ENCODE data around the gene FBXL13. TPM values are rescaled to one million over a fixed set of nuclear protein-coding genes. Genes with fewer than 3 reads are reported as not detected.
"Not testable (repeated sequence)": the region's sequence is repeated elsewhere in the genome, so short reads cannot be mapped to it uniquely, and the experiment has no call there.

Gene FBXL13
- total RNA-seq, 1 experiment from 2014 or later, result 0.34 TPM

DNA sequence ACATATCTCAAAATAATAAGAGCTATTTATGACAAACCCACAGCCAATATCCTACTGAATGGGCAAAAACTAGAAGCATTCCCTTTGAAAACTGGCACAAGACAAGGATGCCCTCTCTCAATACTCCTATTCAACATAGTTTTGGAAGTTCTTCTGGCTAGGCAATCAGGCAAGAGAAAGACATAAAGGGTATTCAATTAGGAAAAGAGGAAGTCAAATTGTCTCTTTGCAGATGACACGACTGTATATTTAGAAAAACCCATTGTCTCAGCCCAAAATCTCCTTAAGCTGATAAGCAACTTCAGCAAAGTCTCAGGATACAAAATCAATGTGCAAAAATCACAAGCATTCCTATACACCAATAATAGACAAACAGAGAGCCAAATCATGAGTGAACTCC is 32.8 kb downstream of the FBXL13 start:
- DNase-seq (ENCODE audit: low read depth); in situ Hi-C loops (cut with HindIII; ENCODE audit: low pct_unique_long_range_greater_than_20kb, low sequenced_read_pairs): not testable (repeated sequence)

DNA sequence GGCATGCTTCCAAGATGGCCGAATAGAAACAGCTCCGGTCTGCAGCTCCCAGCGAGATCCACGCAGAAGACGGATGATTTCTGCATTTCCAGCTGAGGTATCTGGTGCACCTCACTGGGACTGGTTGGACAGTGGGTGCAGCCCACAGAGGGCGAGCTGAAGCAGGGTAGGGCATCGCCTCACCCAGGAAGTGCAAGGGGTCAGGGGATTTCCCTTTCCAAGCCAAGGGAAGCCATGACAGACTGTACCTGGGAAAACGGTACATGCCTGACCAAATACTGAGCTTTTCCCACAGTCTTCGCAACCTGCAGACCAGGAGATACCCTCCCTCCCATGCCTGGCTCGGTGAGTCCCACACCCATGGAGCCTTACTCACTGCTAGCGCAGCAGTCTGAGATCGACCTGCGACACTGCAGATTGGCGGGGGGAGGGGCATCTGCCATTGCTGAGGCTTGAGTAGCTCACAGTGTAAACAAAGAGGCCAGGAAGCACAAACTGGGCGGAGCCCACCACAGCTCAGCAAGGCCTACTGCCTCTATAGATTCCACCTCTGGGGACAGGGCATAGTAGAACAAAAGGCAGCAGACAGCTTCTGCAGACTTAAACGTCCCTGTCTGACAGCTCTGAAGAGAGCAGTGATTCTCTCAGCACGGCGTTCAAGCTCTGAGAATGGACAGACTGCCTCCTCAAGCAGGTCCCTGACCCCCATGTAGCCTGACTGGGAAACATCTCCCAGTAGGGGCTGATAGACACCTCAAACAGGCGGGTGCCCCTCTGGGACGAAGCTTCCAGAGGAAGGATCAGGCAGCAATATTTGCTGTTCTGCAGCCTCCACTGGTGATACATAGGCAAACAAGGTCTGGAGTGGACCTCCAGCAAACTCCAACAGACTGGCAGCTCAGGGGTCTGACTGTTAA is 36.5 kb downstream of the FBXL13 start:
- DNase-seq (ENCODE audit: low read depth); in situ Hi-C loops (cut with HindIII; ENCODE audit: low pct_unique_long_range_greater_than_20kb, low sequenced_read_pairs): not testable (repeated sequence)

DNA sequence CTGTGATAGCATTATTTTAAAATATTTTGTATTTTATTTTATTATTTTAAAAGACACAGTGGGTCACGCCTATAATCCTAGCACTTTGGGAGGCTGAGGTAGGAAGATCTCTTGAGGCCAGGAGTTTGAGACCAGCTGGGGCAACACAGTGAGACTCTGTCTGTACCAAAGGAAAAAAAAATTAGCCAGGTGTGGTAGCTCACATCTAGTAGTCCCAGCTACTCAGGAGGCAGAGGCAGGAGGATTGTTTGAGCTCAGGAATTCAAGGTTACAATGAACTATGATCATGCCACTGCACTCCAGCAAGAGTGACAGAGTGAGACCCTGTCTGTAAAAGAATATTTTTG is 37.1 kb downstream of the FBXL13 start:
- in situ Hi-C loops (cut with HindIII; ENCODE audit: low pct_unique_long_range_greater_than_20kb, low sequenced_read_pairs), result no loop called here

DNA sequence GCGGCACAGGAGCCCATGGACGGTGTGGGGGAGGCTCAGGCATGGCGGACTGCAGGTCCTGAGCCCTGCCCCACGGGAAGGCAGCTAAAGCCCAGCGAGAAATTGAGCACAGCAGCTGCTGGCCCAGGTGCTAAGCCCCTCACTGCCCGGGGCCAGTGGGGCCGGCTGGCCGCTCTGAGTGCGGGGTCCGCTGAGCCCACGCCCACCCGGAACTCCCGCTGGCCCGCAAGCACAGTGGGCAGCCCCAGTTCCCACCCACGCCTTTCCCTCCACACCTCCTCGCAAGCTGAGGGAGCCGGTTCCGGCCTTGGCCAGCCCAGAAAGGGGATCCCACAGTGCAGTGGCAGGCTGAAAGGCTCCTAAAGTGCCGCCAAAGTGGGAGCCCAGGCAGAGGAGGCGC is 40.3 kb downstream of the FBXL13 start:
- DNase-seq (ENCODE audit: low read depth); in situ Hi-C loops (cut with HindIII; ENCODE audit: low pct_unique_long_range_greater_than_20kb, low sequenced_read_pairs): not testable (repeated sequence)

More for the DNA sequence above, 37.1 kb downstream of the FBXL13 start:
- no peak for DNase-seq (ENCODE audit: low read depth)

DNA sequence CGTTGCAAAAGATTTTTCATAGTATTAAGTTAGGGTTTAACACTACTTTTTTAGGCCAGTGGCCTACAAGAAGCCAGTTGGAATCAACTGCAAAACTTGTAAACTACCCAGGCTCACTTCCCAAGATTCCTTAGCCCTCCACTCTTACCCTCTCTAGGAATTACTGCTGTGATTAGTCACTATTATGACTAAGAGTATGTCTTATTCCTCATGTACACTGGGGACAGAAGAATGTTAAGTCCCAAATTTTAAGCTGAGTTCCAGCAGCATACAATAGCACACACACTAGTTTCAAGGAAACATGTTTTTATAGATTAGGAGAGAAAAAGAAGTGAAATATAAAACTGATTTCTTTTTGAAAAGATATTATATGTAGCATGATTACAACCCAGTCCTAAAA is 42.8 kb downstream of the FBXL13 start:
- in situ Hi-C loops (cut with HindIII; ENCODE audit: low pct_unique_long_range_greater_than_20kb, low sequenced_read_pairs), result no loop called here
- DNase-seq (ENCODE audit: low read depth), result no peak

- no peak for DNase-seq (ENCODE audit: low read depth)
- in situ Hi-C loops (cut with HindIII; ENCODE audit: low pct_unique_long_range_greater_than_20kb, low sequenced_read_pairs), result no loop called here
These were observed 43.6 kb downstream of the FBXL13 start for GRCh38 chr7:103031024-103031423.

DNA sequence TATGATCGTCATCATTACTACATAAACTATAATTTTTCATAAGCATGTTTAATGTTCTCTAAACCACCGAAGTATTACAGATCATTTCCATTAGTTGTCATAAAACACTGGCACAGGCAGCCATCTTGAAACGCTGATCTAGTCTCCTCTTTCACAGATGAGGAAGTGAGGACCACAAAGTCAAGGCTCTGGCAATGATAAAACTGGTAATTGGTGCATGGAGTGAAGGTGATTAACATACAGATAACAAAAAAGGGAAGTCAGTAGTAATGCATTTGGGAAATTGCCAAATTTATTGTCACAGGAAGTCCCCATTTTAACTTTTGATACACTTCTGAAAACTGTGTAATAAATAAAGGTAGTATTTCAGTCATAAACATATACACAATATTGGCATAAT is 49.3 kb downstream of the FBXL13 start:
- DNase-seq (ENCODE audit: low read depth), result no peak
- in situ Hi-C loops (cut with HindIII; ENCODE audit: low pct_unique_long_range_greater_than_20kb, low sequenced_read_pairs), result no loop called here

DNA sequence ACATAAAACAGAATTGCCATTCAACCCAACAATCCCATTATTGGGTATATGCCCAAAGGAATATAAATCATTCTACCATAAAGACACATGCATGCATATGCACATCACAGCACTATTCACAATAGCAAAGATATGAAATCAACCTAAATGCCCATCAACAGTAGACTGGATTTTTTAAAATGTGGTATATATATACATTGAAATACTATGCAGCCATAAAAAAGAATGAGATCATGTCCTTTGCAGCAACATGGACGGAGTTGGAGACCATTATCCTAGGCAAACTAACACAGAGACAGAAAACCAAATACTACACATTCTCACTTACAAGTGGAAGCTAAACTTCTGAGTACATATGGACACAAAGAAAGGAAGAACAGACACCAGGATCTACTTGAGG is 51.0 kb downstream of the FBXL13 start:
- in situ Hi-C loops (cut with HindIII; ENCODE audit: low pct_unique_long_range_greater_than_20kb, low sequenced_read_pairs); DNase-seq (ENCODE audit: low read depth): not testable (repeated sequence)

DNA sequence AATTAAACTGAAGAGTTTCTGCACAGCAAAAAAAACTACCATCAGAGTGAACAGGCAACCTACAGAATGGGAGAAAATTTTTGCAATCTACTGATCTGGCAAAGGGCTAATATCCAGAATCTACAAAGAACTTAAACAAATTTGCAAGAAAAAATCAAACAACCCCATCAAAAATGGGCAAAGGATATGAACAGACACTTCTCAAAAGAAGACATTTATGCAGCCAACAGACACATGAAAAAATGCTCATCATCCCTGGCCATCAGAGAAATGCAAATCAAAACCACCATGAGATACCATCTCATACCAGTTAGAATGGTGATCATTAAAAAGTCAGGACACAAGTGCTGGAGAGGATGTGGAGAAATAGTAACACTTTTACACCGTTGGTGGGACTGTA is 53.1 kb downstream of the FBXL13 start:
- in situ Hi-C loops (cut with HindIII; ENCODE audit: low pct_unique_long_range_greater_than_20kb, low sequenced_read_pairs); DNase-seq (ENCODE audit: low read depth): not testable (repeated sequence)

- in situ Hi-C loops (cut with HindIII; ENCODE audit: low pct_unique_long_range_greater_than_20kb, low sequenced_read_pairs); DNase-seq (ENCODE audit: low read depth): not testable (repeated sequence)
These were observed 53.7 kb downstream of the FBXL13 start for GRCh38 chr7:103020876-103021275.

DNA sequence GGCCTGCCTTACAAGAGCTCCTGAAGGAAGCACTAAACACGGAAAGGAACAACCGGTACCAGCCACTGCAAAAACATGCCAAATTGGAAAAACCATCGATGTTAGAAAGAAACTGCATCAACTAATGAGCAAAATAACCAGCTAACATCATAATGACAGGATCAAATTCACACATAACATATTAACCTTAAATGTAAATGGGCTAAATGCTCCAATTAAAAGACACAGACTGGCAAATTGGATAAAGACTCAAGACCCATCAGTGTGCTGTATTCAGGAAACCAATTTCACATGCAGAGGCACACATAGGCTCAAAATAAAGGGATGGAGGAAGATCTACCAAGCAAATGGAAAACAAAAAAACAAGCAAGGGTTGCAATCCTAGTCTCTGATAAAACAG is 56.3 kb downstream of the FBXL13 start:
- DNase-seq (ENCODE audit: low read depth); in situ Hi-C loops (cut with HindIII; ENCODE audit: low pct_unique_long_range_greater_than_20kb, low sequenced_read_pairs): not testable (repeated sequence)

GRCh38 chr7:103011650-103012049 is 62.9 kb downstream of the FBXL13 start:
- DNase-seq (ENCODE audit: low read depth), result no peak
- in situ Hi-C loops (cut with HindIII; ENCODE audit: low pct_unique_long_range_greater_than_20kb, low sequenced_read_pairs), result no loop called here

- no peak for DNase-seq (ENCODE audit: low read depth)
- in situ Hi-C loops (cut with HindIII; ENCODE audit: low pct_unique_long_range_greater_than_20kb, low sequenced_read_pairs), result no loop called here
These were observed 64.4 kb downstream of the FBXL13 start for GRCh38 chr7:103010211-103010610.

DNA sequence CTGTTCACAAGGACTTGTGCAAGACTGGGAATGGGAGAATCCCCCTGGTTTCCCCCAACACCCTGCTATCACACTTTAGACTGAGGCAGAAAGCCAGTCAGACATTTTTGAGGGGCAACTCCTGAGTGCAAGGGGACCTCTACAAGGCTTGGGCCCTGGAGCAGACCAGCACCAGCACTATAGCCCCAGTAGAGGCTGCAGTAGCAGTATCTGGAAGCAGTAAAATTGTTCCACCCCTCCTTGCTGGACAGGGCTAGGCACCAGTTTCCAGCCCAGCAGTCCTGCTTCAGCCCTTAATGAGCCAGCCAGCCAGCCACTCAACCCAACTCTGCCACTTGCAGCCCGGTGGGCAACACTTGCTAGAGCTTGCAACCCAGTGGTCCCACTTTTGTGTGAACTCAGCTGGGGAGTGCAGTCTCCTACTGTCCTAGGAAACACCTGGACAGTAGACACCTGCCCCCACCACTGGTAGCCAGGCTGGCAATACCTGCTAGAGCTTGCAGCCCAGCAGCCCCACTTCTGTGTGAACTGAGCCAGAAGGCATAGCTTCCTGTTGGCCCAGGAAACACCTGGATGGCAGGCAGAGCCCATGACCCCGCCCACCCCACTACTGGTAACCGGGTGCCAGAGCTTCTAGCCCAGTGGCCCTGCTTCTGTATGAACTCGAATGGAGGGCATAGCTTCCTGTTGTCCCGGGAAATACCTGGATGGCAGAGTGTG is 65.0 kb downstream of the FBXL13 start:
- DNase-seq (ENCODE audit: low read depth), result no peak
- in situ Hi-C loops (cut with HindIII; ENCODE audit: low pct_unique_long_range_greater_than_20kb, low sequenced_read_pairs), result no loop called here

GRCh38 chr7:103003004-103003403 is 71.6 kb downstream of the FBXL13 start:
- in situ Hi-C loops (cut with HindIII; ENCODE audit: low pct_unique_long_range_greater_than_20kb, low sequenced_read_pairs), result no loop called here
- no peak for DNase-seq (ENCODE audit: low read depth)

DNA sequence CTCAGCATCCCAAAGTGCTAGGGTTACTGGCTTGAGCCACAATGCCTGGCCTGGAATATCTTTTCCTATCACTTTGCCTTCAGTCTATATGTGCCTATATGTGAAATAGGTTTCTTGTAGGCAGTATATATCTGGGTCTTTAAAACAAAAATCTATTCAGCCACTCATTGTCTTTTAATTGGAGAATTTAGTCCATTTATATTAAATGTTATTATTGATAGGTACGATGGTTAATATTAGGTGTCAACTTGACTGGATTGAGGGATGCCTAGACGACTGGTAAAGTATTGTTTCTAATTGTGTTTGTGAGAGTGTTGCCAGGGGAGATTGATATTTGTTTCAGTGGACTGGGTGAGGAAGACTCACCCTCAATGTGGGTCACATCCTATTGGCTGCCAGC is 73.4 kb downstream of the FBXL13 start:
- in situ Hi-C loops (cut with HindIII; ENCODE audit: low pct_unique_long_range_greater_than_20kb, low sequenced_read_pairs), result no loop called here
- no peak for DNase-seq (ENCODE audit: low read depth)

GRCh38 chr7:102996957-102997356 is 77.6 kb downstream of the FBXL13 start:
- DNase-seq (ENCODE audit: low read depth), result no peak
- in situ Hi-C loops (cut with HindIII; ENCODE audit: low pct_unique_long_range_greater_than_20kb, low sequenced_read_pairs), result loop anchor here (10.0 kb wide), 1 partner anchor 72 kb away; no protein-coding TSS in a partner anchor

GRCh38 chr7:102995609-102996008 is 79.0 kb downstream of the FBXL13 start:
- in situ Hi-C loops (cut with HindIII; ENCODE audit: low pct_unique_long_range_greater_than_20kb, low sequenced_read_pairs), result loop anchor here (10.0 kb wide), 1 partner anchor 71 kb away; no protein-coding TSS in a partner anchor
- not testable (repeated sequence) for DNase-seq (ENCODE audit: low read depth)

DNA sequence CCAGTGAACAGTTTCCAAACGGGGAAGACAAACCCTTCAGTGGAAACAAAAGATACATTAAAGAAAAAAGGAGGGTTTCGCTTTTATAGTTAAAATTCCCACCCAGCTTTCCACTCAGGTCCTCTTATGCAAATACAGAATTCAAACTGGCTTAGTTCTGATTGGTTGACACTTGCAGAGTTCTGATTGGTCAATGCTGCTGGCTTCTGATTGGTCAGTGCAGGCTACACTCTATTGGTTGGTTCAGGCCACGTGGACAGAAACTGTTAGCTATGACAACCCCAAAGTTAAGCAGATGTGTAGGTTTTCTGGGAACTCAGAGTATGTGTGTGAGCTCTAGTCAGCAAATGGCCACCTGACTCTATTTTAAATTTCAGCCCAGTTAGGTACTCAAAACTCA is 80.0 kb downstream of the FBXL13 start:
- DNase-seq (ENCODE audit: low read depth), result no peak
- in situ Hi-C loops (cut with HindIII; ENCODE audit: low pct_unique_long_range_greater_than_20kb, low sequenced_read_pairs), result loop anchor here (10.0 kb wide), 1 partner anchor 70 kb away; no protein-coding TSS in a partner anchor
